AG04450 (cell line): ENCODE data around the gene XRCC4. TPM values are rescaled to one million over a fixed set of nuclear protein-coding genes. Genes with fewer than 3 reads are reported as not detected.

Source experiments
- CTCF ChIA-PET: fragments of 300-600, 350-600 bp; formaldehyde crosslinking; extraction: SDS; loops from one replicate; lab custom pipeline; 2022; ENCODE audit warnings: antibody characterized with exemption, inconsistent platforms; lab: Charles Lee
- POLR2A ChIA-PET: fragments of 350-600 bp; formaldehyde crosslinking; extraction: SDS; loops from one replicate; lab custom pipeline; 2021; ENCODE audit warnings: antibody characterized with exemption, inconsistent platforms; lab: Yijun Ruan, JAX
- DNase-seq: peaks from one replicate; pipeline ENCODE4 v3.0.0-alpha.2; 2011; ENCODE audit warnings: low read depth, low spot score
- H3K27ac ChIP-seq: one replicate; pipeline ENCODE4 v1.5.1; 2012; ENCODE audit warnings: low read depth, low read length, control low read depth
- H3K27me3 ChIP-seq: one replicate; pipeline ENCODE4 v1.6.0; 2012; ENCODE audit warnings: low read length; ENCODE audit not compliant: control insufficient read depth, insufficient read depth
- H3K4me3 ChIP-seq: 2 replicates; pipeline ENCODE4 v1.5.1; 2011; ENCODE audit warnings: mild to moderate bottlenecking, low read depth, low read length, control low read depth
- H3K9me3 ChIP-seq: 2 replicates; pipeline ENCODE4 v1.5.1; 2012; ENCODE audit warnings: low read length; ENCODE audit not compliant: control insufficient read depth, insufficient read depth
- CTCF ChIP-seq: IDR thresholded peaks from 2 replicates; pipeline ENCODE4 v1.5.1; 2011; ENCODE audit warnings: low read depth, low read length, control low read depth, inconsistent platforms
- polyA plus RNA-seq: library from polyadenylated mRNA; depleted of rRNA; stranded (reverse); fragments of >200 nt; gene quantifications from 2 replicates; pipeline ENCODE4 v1.2.3, GENCODE V29; 2011

Gene XRCC4
- polyA plus RNA-seq, 1 experiment, result 4.2 TPM

GRCh38 chr5:83362526-83362925 lies 285.2 kb downstream of the XRCC4 start:
- no peak overlapping the region for H3K4me3 ChIP-seq
- H3K9me3 ChIP-seq, result no peaks in the 10 kb centered on the region; the same call in 1 of the 2 replicates
- no peak overlapping the region for H3K27ac ChIP-seq
- no peak for DNase-seq
- H3K27me3 ChIP-seq, result no peaks in the 10 kb centered on the region
- TF ChIP-seq CTCF, result no peak
- ChIA-PET POLR2A (no interaction called here), CTCF (interaction anchor here (0.8 kb wide), 1 partner anchor 22 kb away, joined by 3 read pairs; no protein-coding TSS in a partner anchor)

GRCh38 chr5:83363111-83363885 lies 286.0 kb downstream of the XRCC4 start:
- Histone ChIP-seq H3K27ac (no peak overlapping the region), H3K4me3 (no peak overlapping the region), H3K27me3 (no peaks in the 10 kb centered on the region), H3K9me3 (no peaks in the 10 kb centered on the region; the same call in 1 of the 2 replicates)
- ChIA-PET POLR2A (no interaction called here), CTCF (no interaction called here)
- TF ChIP-seq CTCF, result no peak
- DNase-seq, result no peak

GRCh38 chr5:83363886-83364275 lies 286.5 kb downstream of the XRCC4 start:
- no peaks in the 10 kb centered on the region for H3K27me3 ChIP-seq
- no peaks in the 10 kb centered on the region; the same call in 1 of the 2 replicates for H3K9me3 ChIP-seq
- ChIA-PET POLR2A (no interaction called here), CTCF (no interaction called here)
- DNase-seq, result no peak
- H3K4me3 ChIP-seq, result no peak overlapping the region
- H3K27ac ChIP-seq, result no peak overlapping the region
- TF ChIP-seq CTCF, result no peak

- CTCF ChIA-PET, result no interaction called here
- no peak overlapping the region for H3K27ac ChIP-seq
Measured at GRCh38 chr5:83364312-83365299, 287.3 kb downstream of the XRCC4 start.

More at GRCh38 chr5:83364312-83365299, 287.3 kb downstream of the XRCC4 start:
- no peak for DNase-seq
- Histone ChIP-seq H3K9me3 (no peaks in the 10 kb centered on the region; the same call in 1 of the 2 replicates), H3K4me3 (no peak overlapping the region), H3K27me3 (no peaks in the 10 kb centered on the region)
- TF ChIP-seq CTCF, result no peak
- POLR2A ChIA-PET, result no interaction called here
